ENCODE results near the gene FHOD3. TPM values are rescaled to one million over a fixed set of nuclear protein-coding genes. Genes with fewer than 3 reads are reported as not detected.

FHOD3 gene
- total RNA-seq, 1 experiment from 2014 or later = 22.7 TPM

DNA sequence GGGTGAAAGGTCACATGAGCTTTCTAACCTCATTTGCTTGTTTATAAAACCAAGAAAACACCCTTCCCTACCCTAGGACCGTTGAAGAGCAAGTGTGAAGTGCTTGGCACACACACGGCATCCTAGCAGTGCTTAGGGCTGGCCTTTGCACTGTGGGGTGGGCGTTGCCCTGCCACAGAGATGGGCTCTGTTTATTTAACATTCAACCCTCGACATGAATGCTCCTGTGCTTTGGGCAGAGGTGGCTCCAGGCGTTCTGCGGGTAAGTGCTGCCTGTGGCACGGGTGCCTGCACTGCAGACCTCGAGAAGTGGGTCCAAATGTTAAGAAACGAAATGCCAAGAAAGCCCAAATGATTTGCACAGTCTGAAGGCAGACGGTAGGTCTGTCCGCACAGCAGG, 170.1 kb downstream of the FHOD3 start:
- intact Hi-C loops (cut with micrococcal nuclease; ENCODE audit: unreplicated experiment) = no loop called here
- Histone ChIP-seq H3K27me3 (ENCODE audit: control insufficient read depth, insufficient read depth, low read length) (no peaks in the 10 kb centered on the region), H3K4me1 (ENCODE audit: control insufficient read depth, insufficient read depth, low read length) (peaks cover 9% of the 10 kb centered on the region), H3K36me3 (ENCODE audit: control insufficient read depth, insufficient read depth, low read length) (no peaks in the 10 kb centered on the region), H3K4me3 (ENCODE audit: low read depth in 2 of 2, low read length in 2 of 2) (no peak overlapping the region), H3K9me3 (ENCODE audit: control insufficient read depth, insufficient read depth, low read depth, low read length) (no peaks in the 10 kb centered on the region), H3K27ac (ENCODE audit: low read length) (no peak overlapping the region; the same call in 1 of the 2 replicates)
- POLR2A ChIA-PET = interaction anchor here (0.5 kb wide), 1 partner anchor 860 kb away, joined by 3 read pairs; no protein-coding TSS in a partner anchor
- no TSS peak for BruUV-seq (replicated peaks)
- TF ChIP-seq, protein P1, sequence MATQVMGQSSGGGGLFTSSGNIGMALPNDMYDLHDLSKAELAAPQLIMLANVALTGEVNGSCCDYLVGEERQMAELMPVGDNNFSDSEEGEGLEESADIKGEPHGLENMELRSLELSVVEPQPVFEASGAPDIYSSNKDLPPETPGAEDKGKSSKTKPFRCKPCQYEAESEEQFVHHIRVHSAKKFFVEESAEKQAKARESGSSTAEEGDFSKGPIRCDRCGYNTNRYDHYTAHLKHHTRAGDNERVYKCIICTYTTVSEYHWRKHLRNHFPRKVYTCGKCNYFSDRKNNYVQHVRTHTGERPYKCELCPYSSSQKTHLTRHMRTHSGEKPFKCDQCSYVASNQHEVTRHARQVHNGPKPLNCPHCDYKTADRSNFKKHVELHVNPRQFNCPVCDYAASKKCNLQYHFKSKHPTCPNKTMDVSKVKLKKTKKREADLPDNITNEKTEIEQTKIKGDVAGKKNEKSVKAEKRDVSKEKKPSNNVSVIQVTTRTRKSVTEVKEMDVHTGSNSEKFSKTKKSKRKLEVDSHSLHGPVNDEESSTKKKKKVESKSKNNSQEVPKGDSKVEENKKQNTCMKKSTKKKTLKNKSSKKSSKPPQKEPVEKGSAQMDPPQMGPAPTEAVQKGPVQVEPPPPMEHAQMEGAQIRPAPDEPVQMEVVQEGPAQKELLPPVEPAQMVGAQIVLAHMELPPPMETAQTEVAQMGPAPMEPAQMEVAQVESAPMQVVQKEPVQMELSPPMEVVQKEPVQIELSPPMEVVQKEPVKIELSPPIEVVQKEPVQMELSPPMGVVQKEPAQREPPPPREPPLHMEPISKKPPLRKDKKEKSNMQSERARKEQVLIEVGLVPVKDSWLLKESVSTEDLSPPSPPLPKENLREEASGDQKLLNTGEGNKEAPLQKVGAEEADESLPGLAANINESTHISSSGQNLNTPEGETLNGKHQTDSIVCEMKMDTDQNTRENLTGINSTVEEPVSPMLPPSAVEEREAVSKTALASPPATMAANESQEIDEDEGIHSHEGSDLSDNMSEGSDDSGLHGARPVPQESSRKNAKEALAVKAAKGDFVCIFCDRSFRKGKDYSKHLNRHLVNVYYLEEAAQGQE (IDR thresholded peaks at IDR 0.05; ENCODE audit: insufficient read depth in 1 of 2, low read depth in 2 of 2, low read length in 1 of 2) = no peak
- TF ChIP-seq POLR2AphosphoS5 (IDR thresholded peaks at IDR 0.05; ENCODE audit: low read depth, low read length) (no peak), TCF7L2 (IDR thresholded peaks at IDR 0.05; ENCODE audit: low read depth, low read length) (no peak), SIN3A (IDR thresholded peaks at IDR 0.05; ENCODE audit: borderline replicate concordance, insufficient read depth, low read depth, low read length) (no peak)
- TF ChIP-seq, protein P2, sequence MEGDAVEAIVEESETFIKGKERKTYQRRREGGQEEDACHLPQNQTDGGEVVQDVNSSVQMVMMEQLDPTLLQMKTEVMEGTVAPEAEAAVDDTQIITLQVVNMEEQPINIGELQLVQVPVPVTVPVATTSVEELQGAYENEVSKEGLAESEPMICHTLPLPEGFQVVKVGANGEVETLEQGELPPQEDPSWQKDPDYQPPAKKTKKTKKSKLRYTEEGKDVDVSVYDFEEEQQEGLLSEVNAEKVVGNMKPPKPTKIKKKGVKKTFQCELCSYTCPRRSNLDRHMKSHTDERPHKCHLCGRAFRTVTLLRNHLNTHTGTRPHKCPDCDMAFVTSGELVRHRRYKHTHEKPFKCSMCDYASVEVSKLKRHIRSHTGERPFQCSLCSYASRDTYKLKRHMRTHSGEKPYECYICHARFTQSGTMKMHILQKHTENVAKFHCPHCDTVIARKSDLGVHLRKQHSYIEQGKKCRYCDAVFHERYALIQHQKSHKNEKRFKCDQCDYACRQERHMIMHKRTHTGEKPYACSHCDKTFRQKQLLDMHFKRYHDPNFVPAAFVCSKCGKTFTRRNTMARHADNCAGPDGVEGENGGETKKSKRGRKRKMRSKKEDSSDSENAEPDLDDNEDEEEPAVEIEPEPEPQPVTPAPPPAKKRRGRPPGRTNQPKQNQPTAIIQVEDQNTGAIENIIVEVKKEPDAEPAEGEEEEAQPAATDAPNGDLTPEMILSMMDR (IDR thresholded peaks at IDR 0.05) = no peak
- CTCF ChIA-PET = no interaction called here
- in situ Hi-C loops (cut with HindIII; ENCODE audit: low pct_unique_long_range_greater_than_20kb, low sequenced_read_pairs) = no loop called here
- ATAC-seq (no peak), DNase-seq (ENCODE audit: low read depth, low spot score) (no peak)

DNA sequence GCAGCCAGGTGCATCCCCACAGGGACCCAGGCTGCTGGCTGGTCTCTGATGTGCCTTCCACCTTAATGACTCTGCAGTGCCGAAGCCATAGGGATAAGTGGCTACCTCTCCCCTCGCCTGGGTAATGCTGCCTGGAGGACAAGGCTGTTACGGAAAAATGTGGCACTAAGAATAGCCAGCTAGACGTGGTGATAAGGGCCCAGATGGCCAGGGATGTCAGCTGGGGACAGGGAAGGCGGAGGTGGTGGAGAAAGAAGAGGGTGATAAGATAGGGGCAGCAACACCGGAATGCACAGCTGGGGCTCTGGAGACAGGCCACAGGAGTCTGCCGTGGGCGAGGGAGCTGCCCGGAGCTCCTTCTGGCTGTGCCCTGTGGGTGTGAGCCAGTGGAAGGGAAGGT, 170.6 kb downstream of the FHOD3 start:
- H3K4me1 ChIP-seq (ENCODE audit: control insufficient read depth, insufficient read depth, low read length) = peaks cover 9% of the 10 kb centered on the region
- no peak for DNase-seq (ENCODE audit: low read depth, low spot score)
- H3K4me3 ChIP-seq (ENCODE audit: low read depth in 2 of 2, low read length in 2 of 2) = no peak overlapping the region
- in situ Hi-C loops (cut with HindIII; ENCODE audit: low pct_unique_long_range_greater_than_20kb, low sequenced_read_pairs) (no loop called here), intact Hi-C loops (cut with micrococcal nuclease; ENCODE audit: unreplicated experiment) (no loop called here)
- no peaks in the 10 kb centered on the region for H3K27me3 ChIP-seq (ENCODE audit: control insufficient read depth, insufficient read depth, low read length)
- ChIA-PET CTCF (no interaction called here), POLR2A (no interaction called here)
- no peaks in the 10 kb centered on the region for H3K9me3 ChIP-seq (ENCODE audit: control insufficient read depth, insufficient read depth, low read depth, low read length)
- no peak for TF ChIP-seq TCF7L2 (IDR thresholded peaks at IDR 0.05; ENCODE audit: low read depth, low read length)
- no peak for TF ChIP-seq POLR2AphosphoS5 (IDR thresholded peaks at IDR 0.05; ENCODE audit: low read depth, low read length)
- TF ChIP-seq SIN3A (IDR thresholded peaks at IDR 0.05; ENCODE audit: borderline replicate concordance, insufficient read depth, low read depth, low read length) = no peak
- TF ChIP-seq, protein P1 (IDR thresholded peaks at IDR 0.05; ENCODE audit: insufficient read depth in 1 of 2, low read depth in 2 of 2, low read length in 1 of 2) = no peak
- TF ChIP-seq, protein P2 (IDR thresholded peaks at IDR 0.05) = no peak
- no peaks in the 10 kb centered on the region for H3K36me3 ChIP-seq (ENCODE audit: control insufficient read depth, insufficient read depth, low read length)
- BruUV-seq (replicated peaks) = no TSS peak
- H3K27ac ChIP-seq (ENCODE audit: low read length) = no peak overlapping the region
- no peak for ATAC-seq

Data from Panc1 (cell line).